Stimulated activated CD4-positive, alpha-beta T cell treated with anti-CD3 and anti-CD28 coated beads, Interleukin-15, amount 100 ng/mL, for 1 hour (primary cell): ENCODE data around the gene WDR37.

ENCODE experiments used
- DNase-seq, 2 donors: peaks; one replicate each; pipeline ENCODE4 v3.0.0-alpha.2; 2020; ENCODE audit warnings: low read depth in 1 of 2, low spot score in 1 of 2

Gene WDR37

GRCh38 chr10:1166101-1166827 is 110.1 kb downstream of the WDR37 start:
- no peak for DNase-seq

GRCh38 chr10:1166828-1167275 is 110.7 kb downstream of the WDR37 start:
- DNase-seq: no peak

GRCh38 chr10:1168763-1169162 is 112.6 kb downstream of the WDR37 start:
- no peak for DNase-seq

DNA sequence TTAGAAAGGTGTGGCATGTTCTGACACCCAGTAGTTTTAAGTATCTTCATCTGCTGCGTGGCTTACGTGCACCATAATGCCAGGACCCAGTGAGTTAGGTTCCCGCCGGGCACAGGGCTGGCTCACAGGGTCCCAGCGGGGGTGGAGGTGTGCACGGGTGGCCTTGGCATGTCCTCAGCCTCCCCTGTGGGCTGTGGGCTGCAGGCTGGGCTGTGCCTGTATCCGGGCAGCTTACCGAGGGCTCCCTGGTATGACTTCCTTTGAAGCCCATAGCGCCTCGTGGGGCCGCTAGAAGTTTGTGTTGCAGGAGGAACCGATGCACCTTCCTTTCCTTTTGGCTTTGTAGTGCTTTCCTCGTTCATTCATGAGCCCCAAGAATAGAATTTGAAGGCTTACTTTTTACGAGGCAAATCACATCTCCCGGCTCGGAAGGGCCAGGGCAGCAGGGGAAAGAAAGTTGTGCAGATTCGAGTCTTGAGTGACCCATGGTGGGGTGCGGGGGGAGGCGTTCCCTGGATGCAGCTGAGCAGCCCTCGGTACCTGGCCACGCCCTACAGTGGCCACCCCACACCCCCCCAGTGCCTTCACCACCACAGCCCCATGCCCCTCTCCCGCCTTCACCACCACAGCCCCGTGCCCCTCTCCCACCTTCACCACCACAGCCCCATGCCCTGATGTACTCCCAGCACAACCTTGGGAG is 113.2 kb downstream of the WDR37 start:
- no peak for DNase-seq

DNA sequence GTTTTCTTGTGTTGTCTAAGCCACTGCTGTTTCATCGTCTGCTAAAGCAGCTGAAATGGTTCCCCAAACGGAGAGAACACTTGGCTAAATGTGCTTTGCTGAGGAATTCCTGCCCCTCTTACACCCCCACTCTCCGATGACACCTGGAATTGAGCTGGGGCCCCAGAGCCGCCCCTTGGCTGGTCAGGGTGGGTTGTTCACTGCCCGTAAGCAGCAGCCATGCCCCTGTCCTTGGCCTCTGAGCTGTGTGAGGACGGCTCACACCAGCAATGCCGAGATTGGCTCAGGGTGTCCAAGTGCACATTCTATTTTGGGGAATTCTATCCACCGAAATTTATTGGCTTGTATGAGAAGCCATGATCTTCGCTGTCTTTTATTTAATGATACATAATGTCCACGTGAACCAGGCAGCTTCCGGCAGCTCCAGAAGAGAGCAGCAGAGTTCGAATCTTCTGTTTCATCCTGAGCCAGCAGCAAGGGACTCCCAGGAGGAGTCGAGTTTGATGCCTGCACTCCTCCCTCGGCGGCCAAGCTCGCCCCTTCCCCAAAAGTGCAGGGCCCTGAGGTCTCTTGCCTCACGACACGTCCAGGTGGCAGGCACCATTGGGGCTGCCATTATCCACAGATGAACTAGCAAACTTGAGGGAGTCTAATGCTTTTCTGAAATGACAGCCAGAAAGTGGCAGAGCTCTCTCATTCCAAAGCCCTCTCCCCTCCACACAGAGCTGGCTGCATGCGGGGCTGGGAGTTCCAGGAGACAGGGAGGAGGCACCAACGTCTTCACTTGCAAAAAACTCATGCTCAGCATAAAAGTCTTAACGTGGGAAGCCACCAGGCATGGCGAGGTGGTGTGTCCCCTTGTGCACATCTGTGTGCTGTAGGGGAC is 114.0 kb downstream of the WDR37 start:
- no peak for DNase-seq

DNA sequence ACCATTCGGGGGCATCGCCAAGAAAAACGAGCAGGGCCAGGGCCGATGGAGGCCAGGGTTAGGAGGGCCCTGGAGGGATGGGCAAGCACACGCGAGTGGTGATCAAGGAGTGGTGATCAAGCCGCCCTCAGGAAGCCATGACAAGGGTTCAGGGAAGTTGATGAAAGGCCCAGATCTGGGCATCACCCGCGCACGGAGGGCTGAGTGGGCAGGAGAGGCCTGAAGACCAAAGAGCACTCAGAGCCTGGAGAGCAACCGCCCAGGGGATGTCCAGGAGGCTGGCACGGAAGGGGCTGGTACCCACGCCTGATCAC is 114.6 kb downstream of the WDR37 start:
- DNase-seq: no peak

- no peak for DNase-seq
Observed at GRCh38 chr10:1171182-1171581, 115.0 kb downstream of the WDR37 start.

DNA sequence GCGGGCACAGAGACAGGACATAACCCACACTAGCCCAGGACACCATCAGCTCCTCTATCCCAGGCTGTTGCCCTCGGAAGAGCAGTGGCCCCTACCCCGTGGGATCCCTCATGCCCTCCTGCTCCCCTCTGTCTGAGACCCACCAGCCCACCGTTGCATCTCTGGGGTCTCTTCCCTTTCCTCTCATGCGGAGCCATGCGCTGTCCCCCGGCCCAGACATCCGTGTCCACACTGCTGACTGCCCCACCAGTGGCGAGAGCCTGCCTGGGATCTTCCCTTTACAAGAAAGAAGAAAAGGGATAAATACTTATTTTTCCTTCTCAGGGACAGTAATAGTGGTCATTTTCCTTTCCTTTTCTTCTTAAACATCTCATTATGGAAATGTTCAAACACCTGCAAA is 115.4 kb downstream of the WDR37 start:
- DNase-seq: no peak

GRCh38 chr10:1172256-1172984 is 116.2 kb downstream of the WDR37 start:
- DNase-seq: no peak

DNA sequence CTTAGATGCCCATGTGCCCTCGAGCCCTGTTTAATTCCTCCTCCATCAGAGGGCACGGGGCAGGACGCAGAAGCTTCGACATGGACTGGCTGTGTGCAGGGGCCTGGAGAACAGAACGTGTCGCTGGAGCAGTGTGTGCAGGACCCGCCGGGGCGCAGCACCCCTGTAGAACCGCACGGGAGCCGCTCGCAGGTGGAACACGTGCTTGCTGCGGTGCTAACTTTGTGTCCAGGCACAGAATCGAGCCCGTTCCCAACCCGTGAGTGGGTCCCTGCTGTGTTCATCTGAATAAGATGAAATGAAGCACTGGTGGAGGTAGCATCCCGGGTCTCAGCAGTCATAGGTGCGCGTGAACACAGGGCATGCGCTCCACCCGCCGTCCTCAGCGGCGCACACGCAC is 116.9 kb downstream of the WDR37 start:
- DNase-seq: no peak

GRCh38 chr10:1174022-1174421 is 117.8 kb downstream of the WDR37 start:
- no peak for DNase-seq

GRCh38 chr10:1175956-1176565 is 119.9 kb downstream of the WDR37 start:
- DNase-seq: no peak

DNA sequence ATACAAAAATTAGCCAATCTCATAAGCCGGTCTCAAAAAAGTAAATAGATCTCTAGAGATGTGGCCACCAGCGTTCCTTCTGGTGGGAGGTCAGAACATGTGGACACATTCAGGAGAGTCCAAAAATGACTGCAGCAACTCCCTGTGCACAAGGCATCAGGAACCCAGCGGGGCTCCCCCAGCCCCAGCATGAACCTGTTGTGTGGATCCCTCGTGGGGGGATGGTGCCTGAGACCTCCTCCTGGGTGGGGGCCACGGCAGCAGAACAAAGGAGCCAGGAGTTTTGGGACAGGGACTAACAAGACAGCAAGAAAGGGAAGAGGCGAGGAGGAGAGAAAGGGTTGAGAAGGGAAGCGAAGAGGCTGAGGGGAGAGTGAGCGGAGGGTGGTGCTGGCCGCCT is 121.8 kb downstream of the WDR37 start:
- no peak for DNase-seq

DNA sequence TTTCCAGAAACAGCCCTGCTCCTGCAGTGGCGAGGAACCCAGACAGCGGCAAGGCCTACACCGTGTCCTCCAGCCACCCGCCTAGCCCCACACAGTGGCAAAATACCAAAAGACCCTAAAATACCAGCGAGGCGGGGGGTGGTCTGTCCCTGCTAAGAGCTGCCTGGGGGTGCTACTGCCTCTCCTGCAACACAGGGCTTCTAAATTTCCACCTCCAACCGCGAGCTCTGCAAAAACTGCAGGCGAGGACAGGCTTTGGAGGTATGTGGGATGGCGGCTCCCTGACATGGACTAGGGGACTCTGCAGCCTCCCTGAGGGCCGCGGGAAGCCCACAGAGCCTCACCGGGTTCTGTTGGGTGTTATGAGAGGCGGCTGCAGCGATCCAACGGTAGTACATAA is 122.3 kb downstream of the WDR37 start:
- DNase-seq: no peak

- no peak for DNase-seq
Observed at GRCh38 chr10:1179346-1180070, 123.3 kb downstream of the WDR37 start.

GRCh38 chr10:1180071-1180730 is 124.0 kb downstream of the WDR37 start:
- no peak for DNase-seq

DNA sequence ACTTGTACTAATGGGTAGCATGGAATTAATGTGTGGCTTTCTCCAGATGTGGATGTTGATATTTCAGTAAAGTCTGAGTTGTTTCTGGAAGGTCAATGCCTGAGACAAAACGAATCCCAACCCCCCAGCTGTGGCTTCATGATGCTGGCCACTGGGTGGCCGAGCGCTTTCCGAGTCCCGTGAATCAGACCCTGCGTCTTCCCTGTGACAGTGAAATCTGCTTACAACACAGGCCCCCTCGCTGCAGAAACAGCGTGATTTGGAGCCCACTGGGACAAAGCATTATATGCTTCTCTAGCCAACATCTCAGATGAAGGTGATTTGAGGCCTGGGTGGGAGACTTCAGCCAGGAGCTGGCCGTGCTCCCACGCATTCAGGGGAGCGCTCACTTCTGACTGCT is 124.7 kb downstream of the WDR37 start:
- no peak for DNase-seq
